Left lung (tissue), 10 donors: ENCODE measurements around the gene DNAJC13. TPM values are rescaled to one million over a fixed set of nuclear protein-coding genes. Genes with fewer than 3 reads are reported as not detected.

Experiments
- ATAC-seq: fragments of 200-7000 bp; cut with Tn5 transposase; one replicate; pipeline ENCODE4 v1.9.1; 2020; ENCODE audit warnings: moderate library complexity
- DNase-seq, 4 donors: peaks; one replicate each; pipeline ENCODE4 v3.0.0-alpha.2; 2013 to 2020
- H3K27ac ChIP-seq, 2 donors: fragments of 200-600 bp; sonication (generic) in 1 of 2; one replicate each; pipeline versions ENCODE4 v1.5.0 to v1.8.0; 2020 to 2021
- H3K27me3 ChIP-seq, 2 donors: fragments of 200-600 bp; sonication (generic) in 1 of 2; one replicate each; pipeline versions ENCODE4 v1.5.0 to v1.8.0; 2020 to 2021
- H3K36me3 ChIP-seq, 2 donors: fragments of 200-600 bp; sonication (generic) in 1 of 2; one replicate each; pipeline versions ENCODE4 v1.5.0 to v1.8.0; 2020 to 2021
- H3K4me1 ChIP-seq, 2 donors: fragments of 200-600 bp; one replicate each; pipeline ENCODE4 v1.8.0; 2021
- H3K4me3 ChIP-seq, 2 donors: fragments of 200-600 bp; sonication (generic) in 1 of 2; one replicate each; pipeline versions ENCODE4 v1.5.0 to v1.8.0; 2020 to 2021; ENCODE audit warnings: mild to moderate bottlenecking in 1 of 2
- H3K9me3 ChIP-seq, 2 donors: fragments of 200-600 bp; sonication (generic) in 1 of 2; one replicate each; pipeline versions ENCODE4 v1.5.0 to v1.8.0; 2020 to 2021
- CTCF ChIP-seq, 2 donors: fragments of 200-600 bp; sonication (generic) in 1 of 2; IDR thresholded peaks; one replicate each; pipeline versions ENCODE4 v1.5.0 to v1.8.0; 2021; ENCODE audit warnings: antibody characterized with exemption in 2 of 2
- intact Hi-C, 2 donors: fragments of 100-400 bp; cut with DNase I; formaldehyde crosslinking; loops; one replicate each; pipeline versions ENCODE4 v1.11.2 to v1.14.2; 2022
- polyA plus RNA-seq, 6 donors: library from polyadenylated mRNA; unstranded; fragments of 120-200 nt; gene quantifications; one replicate each; pipeline ENCODE4 v1.2.1, GENCODE V29; 2013; ENCODE audit not compliant: insufficient read length in 6 of 6
- total RNA-seq, 2 donors: library from RNA; stranded (reverse); fragmentation: NEBNext Ultra II Directional; extraction: Animal tissue kit (Norgen Biotek cat#: 25700); gene quantifications; one replicate each; pipeline ENCODE4 v1.2.1, GENCODE V29; 2021
- donor health status: DM: no; HTN: yes; CAD: no.
- donor health status: DM: no; HTN: no; CAD: no.

Gene DNAJC13
- total and polyA plus RNA-seq, 8 donors = 41.2 to 64.0 (median 55.1) TPM

GRCh38 chr3:132544130-132544529 lies 126.8 kb downstream of the DNAJC13 start:
- Histone ChIP-seq H3K4me1 (peaks cover 0 to 22% of the 10 kb centered on the region in 2 donors), H3K27me3 (no peaks in the 10 kb centered on the region), H3K4me3 (no peak overlapping the region), H3K9me3 (no peaks in the 10 kb centered on the region), H3K36me3 (peaks cover 0 to 30% of the 10 kb centered on the region in 2 donors), H3K27ac (no peak overlapping the region)
- DNase-seq (no peak), ATAC-seq (no peak)
- intact Hi-C loops = no loop called here
- no peak for TF ChIP-seq CTCF (IDR thresholded peaks at IDR 0.05)

DNA sequence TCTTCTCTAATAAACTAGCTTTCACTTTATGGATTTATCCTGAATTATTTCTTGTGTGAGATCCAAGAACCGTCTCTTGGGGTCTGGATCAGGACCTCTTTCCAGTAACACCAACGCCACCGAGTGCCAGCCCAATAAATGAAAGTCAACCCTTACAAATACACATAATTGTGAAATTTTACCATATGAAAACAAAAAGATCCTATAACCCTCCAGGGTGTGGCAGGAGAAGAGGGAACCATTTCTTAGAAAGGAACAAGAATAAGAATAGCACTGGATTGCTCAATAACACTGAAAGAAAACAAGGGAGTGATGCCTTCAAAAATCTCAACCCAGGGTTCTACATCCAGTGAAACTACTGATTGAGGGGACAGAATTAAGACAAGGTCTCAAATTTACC lies 128.2 kb downstream of the DNAJC13 start:
- H3K4me3 ChIP-seq = no peak overlapping the region
- intact Hi-C loops = no loop called here
- no peak for DNase-seq
- peaks cover 0 to 17% of the 10 kb centered on the region in 2 donors for H3K36me3 ChIP-seq
- peak; percentile 27 for ATAC-seq
- H3K27ac ChIP-seq = no peak overlapping the region
- peaks cover 0 to 22% of the 10 kb centered on the region in 2 donors for H3K4me1 ChIP-seq
- TF ChIP-seq CTCF (IDR thresholded peaks at IDR 0.05) = no peak
- H3K27me3 ChIP-seq = no peaks in the 10 kb centered on the region
- H3K9me3 ChIP-seq = no peaks in the 10 kb centered on the region

DNA sequence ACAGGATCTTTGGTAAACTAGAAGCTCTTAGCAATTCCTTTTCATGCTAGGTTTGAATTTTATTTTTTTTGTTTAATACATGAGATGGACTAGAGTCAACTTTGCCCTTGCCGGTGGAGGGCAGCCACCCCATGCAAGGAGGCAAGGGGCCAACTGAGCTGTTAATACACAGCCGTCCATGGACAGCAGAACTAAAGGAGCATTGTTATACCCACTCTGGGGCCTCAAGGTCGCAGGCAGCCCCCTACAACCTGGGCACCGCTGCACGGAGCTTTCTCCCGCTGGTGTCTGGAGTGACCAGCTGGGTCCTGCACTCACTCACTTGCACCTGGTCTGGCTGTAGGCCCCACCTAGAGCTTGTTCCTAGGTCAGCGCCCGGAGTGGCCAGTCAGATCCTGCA lies 131.9 kb downstream of the DNAJC13 start:
- no peak overlapping the region for H3K4me3 ChIP-seq
- TF ChIP-seq CTCF (IDR thresholded peaks at IDR 0.05) = no peak
- H3K27ac ChIP-seq = no peak overlapping the region
- intact Hi-C loops = no loop called here
- H3K27me3 ChIP-seq = no peaks in the 10 kb centered on the region
- H3K4me1 ChIP-seq = peaks cover 0 to 3% of the 10 kb centered on the region in 2 donors
- no peaks in the 10 kb centered on the region for H3K36me3 ChIP-seq
- H3K9me3 ChIP-seq = no peaks in the 10 kb centered on the region
- DNase-seq = no peak
- no peak for ATAC-seq

- Histone ChIP-seq H3K27ac (no peak overlapping the region), H3K27me3 (no peaks in the 10 kb centered on the region), H3K4me1 (peaks cover 0 to 6% of the 10 kb centered on the region in 2 donors), H3K4me3 (no peak overlapping the region), H3K36me3 (no peaks in the 10 kb centered on the region), H3K9me3 (no peaks in the 10 kb centered on the region)
- intact Hi-C loops = no loop called here
- no peak for DNase-seq
- TF ChIP-seq CTCF (IDR thresholded peaks at IDR 0.05) = no peak
- no peak for ATAC-seq
Measured at GRCh38 chr3:132549890-132550578, 132.7 kb downstream of the DNAJC13 start.

GRCh38 chr3:132550579-132551305 lies 133.4 kb downstream of the DNAJC13 start:
- no peak overlapping the region for H3K27ac ChIP-seq
- TF ChIP-seq CTCF (IDR thresholded peaks at IDR 0.05) = no peak
- H3K4me1 ChIP-seq = peaks cover 0 to 6% of the 10 kb centered on the region in 2 donors
- intact Hi-C loops = no loop called here
- no peaks in the 10 kb centered on the region for H3K36me3 ChIP-seq
- ATAC-seq (no peak), DNase-seq (no peak)
- no peaks in the 10 kb centered on the region for H3K9me3 ChIP-seq
- no peak overlapping the region for H3K4me3 ChIP-seq
- H3K27me3 ChIP-seq = no peaks in the 10 kb centered on the region
